AG04450 (cell line): ENCODE data around the gene IFNAR2. TPM values are rescaled to one million over a fixed set of nuclear protein-coding genes. Genes with fewer than 3 reads are reported as not detected.
A peak's percentile ranks its signal among the peaks of the same experiment; 100 is the strongest.

Experiments
- CTCF ChIA-PET: fragments of 300-600, 350-600 bp; formaldehyde crosslinking; extraction: SDS; loops from one replicate; lab custom pipeline; 2022; ENCODE audit warnings: antibody characterized with exemption, inconsistent platforms; lab: Charles Lee
- POLR2A ChIA-PET: fragments of 350-600 bp; formaldehyde crosslinking; extraction: SDS; loops from one replicate; lab custom pipeline; 2021; ENCODE audit warnings: antibody characterized with exemption, inconsistent platforms; lab: Yijun Ruan, JAX
- DNase-seq: peaks from one replicate; pipeline ENCODE4 v3.0.0-alpha.2; 2011; ENCODE audit warnings: low read depth, low spot score
- H3K27ac ChIP-seq: one replicate; pipeline ENCODE4 v1.5.1; 2012; ENCODE audit warnings: low read depth, low read length, control low read depth
- H3K27me3 ChIP-seq: one replicate; pipeline ENCODE4 v1.6.0; 2012; ENCODE audit warnings: low read length; ENCODE audit not compliant: control insufficient read depth, insufficient read depth
- H3K4me3 ChIP-seq: 2 replicates; pipeline ENCODE4 v1.5.1; 2011; ENCODE audit warnings: mild to moderate bottlenecking, low read depth, low read length, control low read depth
- H3K9me3 ChIP-seq: 2 replicates; pipeline ENCODE4 v1.5.1; 2012; ENCODE audit warnings: low read length; ENCODE audit not compliant: control insufficient read depth, insufficient read depth
- polyA minus RNA-seq: library from RNA; depleted of rRNA, polyadenylated mRNA; stranded (reverse); fragments of >200 nt; gene quantifications from 2 replicates; pipeline ENCODE4 v1.2.3, GENCODE V29; 2011; rRNA and poly(A)+ RNA removed
- polyA plus RNA-seq: library from polyadenylated mRNA; depleted of rRNA; stranded (reverse); fragments of >200 nt; gene quantifications from 2 replicates; pipeline ENCODE4 v1.2.3, GENCODE V29; 2011; rRNA removed
- TF ChIP-seq, protein P1 (sequence below): IDR thresholded peaks from 2 replicates; pipeline ENCODE4 v1.5.1; 2011; ENCODE audit warnings: low read depth, low read length, control low read depth, inconsistent platforms

IFNAR2 gene
- 28.7 and 30.8 TPM in 2 replicates for polyA plus RNA-seq
- polyA minus RNA-seq = 10.9 and 18.5 TPM in 2 replicates

DNA sequence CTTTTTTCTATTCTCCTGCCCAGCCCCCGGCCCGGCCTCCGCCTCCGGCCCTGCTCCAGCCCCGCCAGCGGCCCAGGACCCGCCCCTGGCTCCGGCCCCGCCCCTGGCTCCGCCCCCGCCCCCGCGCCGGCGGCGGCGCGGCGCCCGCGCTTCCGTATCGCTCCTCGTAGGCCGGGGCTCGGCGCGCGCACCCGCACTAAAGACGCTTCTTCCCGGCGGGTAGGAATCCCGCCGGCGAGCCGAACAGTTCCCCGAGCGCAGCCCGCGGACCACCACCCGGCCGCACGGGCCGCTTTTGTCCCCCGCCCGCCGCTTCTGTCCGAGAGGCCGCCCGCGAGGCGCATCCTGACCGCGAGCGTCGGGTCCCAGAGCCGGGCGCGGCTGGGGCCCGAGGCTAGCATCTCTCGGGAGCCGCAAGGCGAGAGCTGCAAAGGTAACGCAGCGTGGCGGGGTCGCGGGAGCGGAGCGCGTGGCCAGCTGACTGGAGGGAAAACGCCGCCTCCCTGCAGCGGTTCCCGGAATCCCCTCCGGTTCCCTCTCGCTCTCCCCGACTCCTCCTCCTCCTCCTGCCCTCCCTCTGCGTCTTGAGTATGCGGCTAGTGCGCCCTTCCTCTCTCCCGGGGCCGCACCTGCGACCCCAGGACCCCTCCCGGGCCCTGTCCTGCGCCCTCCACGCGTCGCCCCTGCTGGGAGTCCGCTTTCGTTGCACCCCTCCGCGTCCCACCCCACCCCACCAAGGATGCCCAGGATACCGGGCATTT, at the start of gene IFNAR2:
TSS of gene IFNAR2 (plus strand) at position 155 of the 761 bp plus-strand sequence. CDS start 11,985 bp downstream, outside the sequence.
- peak within 1 kb of the TSS; percentile 85 for H3K4me3 ChIP-seq
- H3K27ac ChIP-seq = peak within 1 kb of the TSS; percentile 49
- ChIA-PET POLR2A (no interaction called here), CTCF (no interaction called here)
- TF ChIP-seq, protein P1, sequence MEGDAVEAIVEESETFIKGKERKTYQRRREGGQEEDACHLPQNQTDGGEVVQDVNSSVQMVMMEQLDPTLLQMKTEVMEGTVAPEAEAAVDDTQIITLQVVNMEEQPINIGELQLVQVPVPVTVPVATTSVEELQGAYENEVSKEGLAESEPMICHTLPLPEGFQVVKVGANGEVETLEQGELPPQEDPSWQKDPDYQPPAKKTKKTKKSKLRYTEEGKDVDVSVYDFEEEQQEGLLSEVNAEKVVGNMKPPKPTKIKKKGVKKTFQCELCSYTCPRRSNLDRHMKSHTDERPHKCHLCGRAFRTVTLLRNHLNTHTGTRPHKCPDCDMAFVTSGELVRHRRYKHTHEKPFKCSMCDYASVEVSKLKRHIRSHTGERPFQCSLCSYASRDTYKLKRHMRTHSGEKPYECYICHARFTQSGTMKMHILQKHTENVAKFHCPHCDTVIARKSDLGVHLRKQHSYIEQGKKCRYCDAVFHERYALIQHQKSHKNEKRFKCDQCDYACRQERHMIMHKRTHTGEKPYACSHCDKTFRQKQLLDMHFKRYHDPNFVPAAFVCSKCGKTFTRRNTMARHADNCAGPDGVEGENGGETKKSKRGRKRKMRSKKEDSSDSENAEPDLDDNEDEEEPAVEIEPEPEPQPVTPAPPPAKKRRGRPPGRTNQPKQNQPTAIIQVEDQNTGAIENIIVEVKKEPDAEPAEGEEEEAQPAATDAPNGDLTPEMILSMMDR = no peak
- H3K9me3 ChIP-seq = no peaks in the 10 kb centered on the region; the same call in 1 of the 2 replicates
- no peaks in the 10 kb centered on the region for H3K27me3 ChIP-seq
- DNase-seq = no peak

DNA sequence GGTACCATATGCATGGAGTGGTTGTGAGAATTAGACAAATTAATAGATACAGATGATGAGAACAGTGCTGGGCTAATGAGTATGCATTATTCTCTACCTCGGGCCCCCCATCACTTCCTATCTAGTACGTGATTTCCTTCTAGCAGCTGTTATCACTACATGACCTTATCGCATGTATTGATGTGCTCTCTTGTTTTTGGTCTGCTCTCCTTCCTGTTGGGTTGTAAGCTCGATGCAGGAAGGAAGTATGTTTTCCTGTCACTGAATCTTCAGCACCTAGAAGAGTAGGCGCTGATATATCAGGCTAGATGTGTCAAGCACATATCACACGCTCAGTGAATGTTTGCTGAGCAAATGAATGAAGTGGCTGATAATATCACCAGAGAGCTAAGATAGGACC, 43.9 kb upstream of the IFNAR2 start:
- Histone ChIP-seq H3K27me3 (peaks cover 22% of the 10 kb centered on the region), H3K9me3 (no peaks in the 10 kb centered on the region), H3K4me3 (no peak overlapping the region), H3K27ac (no peak overlapping the region)
- ChIA-PET POLR2A (no interaction called here), CTCF (no interaction called here)
- DNase-seq = no peak
- TF ChIP-seq, protein P1 = no peak

DNA sequence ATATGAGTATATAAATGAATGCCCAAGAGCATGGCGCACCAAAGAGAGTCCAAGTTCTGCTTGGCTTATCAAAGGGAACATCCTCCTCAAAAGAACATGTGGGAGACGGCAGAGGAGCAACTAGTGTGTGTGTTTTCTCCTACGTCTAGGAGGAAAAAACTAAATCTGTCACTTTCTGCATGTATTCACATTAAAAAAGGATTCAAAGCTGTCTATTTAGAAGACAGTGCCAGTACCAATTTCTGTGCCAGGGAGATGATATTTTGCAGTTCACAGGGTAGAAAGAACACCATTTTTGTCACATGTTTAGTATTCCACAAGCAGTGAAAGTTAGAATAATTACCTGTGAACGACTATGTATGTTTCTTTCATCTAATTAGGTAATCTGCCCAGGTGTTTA, 42.5 kb upstream of the IFNAR2 start:
- no peaks in the 10 kb centered on the region for H3K9me3 ChIP-seq
- no peak for DNase-seq
- H3K27me3 ChIP-seq = peaks cover 27% of the 10 kb centered on the region
- ChIA-PET POLR2A (no interaction called here), CTCF (interaction anchor here (0.6 kb wide), 1 partner anchor 247 kb away, joined by 3 read pairs; no protein-coding TSS in a partner anchor)
- H3K27ac ChIP-seq = no peak overlapping the region
- no peak overlapping the region for H3K4me3 ChIP-seq
- TF ChIP-seq, protein P1 = no peak

DNA sequence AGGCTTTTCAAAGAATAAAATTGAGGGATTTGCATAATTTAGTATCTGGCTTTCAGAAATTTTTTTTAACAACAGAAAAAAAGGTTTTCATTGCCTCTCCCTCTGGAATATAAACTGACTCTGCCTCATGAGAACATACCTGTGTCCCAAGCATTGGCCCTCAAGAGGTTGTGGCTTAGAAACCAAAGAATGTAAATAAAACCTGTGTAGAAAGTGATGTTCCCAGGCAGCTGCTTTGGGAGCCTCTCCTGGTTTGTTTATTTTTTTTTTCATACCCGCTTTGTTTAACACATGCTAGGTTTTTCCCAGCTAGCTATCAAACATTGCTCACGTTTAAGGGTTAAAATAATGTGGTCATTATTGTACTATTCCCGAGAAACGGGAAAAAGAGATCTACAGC, 40.5 kb upstream of the IFNAR2 start:
- POLR2A ChIA-PET = no interaction called here
- H3K9me3 ChIP-seq = no peaks in the 10 kb centered on the region

More for the DNA sequence above, 40.5 kb upstream of the IFNAR2 start:
- no peak for DNase-seq
- TF ChIP-seq, protein P1 = no peak
- H3K27me3 ChIP-seq = peaks cover 27% of the 10 kb centered on the region
- no peak overlapping the region for H3K4me3 ChIP-seq
- no peak overlapping the region for H3K27ac ChIP-seq
- CTCF ChIA-PET = interaction anchor here (0.7 to 1.2 kb wide), 3 partner anchors 11 to 256 kb away, joined by 3 to 4 read pairs (median 3); no protein-coding TSS in a partner anchor
